Ovary (tissue), 9 donors: ENCODE measurements around the gene SIGLEC6. TPM values are rescaled to one million over a fixed set of nuclear protein-coding genes. Genes with fewer than 3 reads are reported as not detected.

ENCODE experiments used
- DNase-seq, 5 donors: peaks; one replicate each; pipeline ENCODE4 v3.0.0-alpha.2; 2019 to 2020
- H3K27ac ChIP-seq, 2 donors: fragments of 200-600 bp; one replicate each; pipeline versions ENCODE4 v1.5.1 to v1.8.0; 2019 to 2022
- H3K27me3 ChIP-seq: fragments of 200-600 bp; one replicate; pipeline ENCODE4 v1.8.0; 2022
- H3K36me3 ChIP-seq: fragments of 200-600 bp; sonication (generic); one replicate; pipeline ENCODE4 v1.5.1; 2019
- H3K4me1 ChIP-seq: one replicate; pipeline ENCODE4 v1.8.1; 2013; ENCODE audit warnings: mild to moderate bottlenecking, moderate library complexity; ENCODE audit not compliant: insufficient read depth
- H3K4me3 ChIP-seq: fragments of 200-600 bp; sonication (generic); one replicate; pipeline ENCODE4 v1.5.1; 2017
- H3K9me3 ChIP-seq, 2 donors: fragments of 200-600 bp in 1 of 2; sonication (generic) in 1 of 2; one replicate each; pipeline versions ENCODE4 v1.5.1 to v1.8.1; 2013 to 2019; ENCODE audit warnings: mild to moderate bottlenecking in 1 of 2, moderate library complexity in 1 of 2
- EP300 ChIP-seq: sonication (generic); formaldehyde crosslinking; IDR thresholded peaks from one replicate; pipeline ENCODE4 v1.6.1; 2017; ENCODE audit warnings: antibody characterized with exemption
- POLR2A ChIP-seq: fragments of 450-650 bp; IDR thresholded peaks from one replicate; pipeline ENCODE4 v1.6.1; 2017; ENCODE audit warnings: antibody characterized with exemption, mild to moderate bottlenecking, moderate library complexity
- WGBS, 3 donors: extraction: QIAGEN DNeasy Blood & Tissue Kit in 1 of 3; methylation state at CpG; one replicate each; pipeline versions ENCODE4 v1.1.5 to v1.1.7; 2013 to 2017; 5-methylcytosine and 5-hydroxymethylcytosine counted together
- intact Hi-C, 4 donors: fragments of 100-400 bp; cut with DNase I; formaldehyde crosslinking; loops; one replicate each; pipeline versions ENCODE4 v1.11.0 to v1.15.1; 2022 to 2023
- polyA plus RNA-seq, 2 donors: library from polyadenylated mRNA; stranded (reverse); fragments of 200-250 nt in 1 of 2; fragments of 350-450 nt in 1 of 2; fragmentation: Illumina TruSeq in 1 of 2; extraction: RNeasy Lipid Tissue Mini Kit (QIAGEN cat#74804) in 1 of 2; gene quantifications; one replicate each; pipeline ENCODE4 v1.2.3, GENCODE V29; 2013 to 2014
- total RNA-seq, 7 donors: library from RNA; depleted of rRNA in 2 of 7; stranded (reverse); fragments of >200 nt in 2 of 7; fragmentation: NEBNext Ultra II Directional in 3 of 7; extraction: Animal tissue kit (Norgen Biotek cat#: 25700) in 3 of 7; gene quantifications; one replicate each; pipeline versions ENCODE4 v1.1.0 to v1.2.4, GENCODE V29; 2016 to 2023
- TF ChIP-seq, protein P1 (sequence below), 3 donors: fragments of 450-650 bp in 2 of 3; fragments of 200-600 bp in 1 of 3; IDR thresholded peaks; one replicate each; pipeline versions ENCODE4 v1.5.1 to v1.8.0; 2016 to 2022; ENCODE audit warnings: antibody characterized with exemption in 3 of 3, mild to moderate bottlenecking in 1 of 3
- donor health status: DM: no; HTN: no; CAD: no; lungs with moderate emphysema.
- donor health status: DM: no; HTN: no; CAD: no.
- donor health status: Bipolar disorder and iron deficiency.
- donor health status: DM: yes; HTN: yes; CAD: no.
- donor health status: DM: no; HTN: no; CAD: no.
- donor health status: DM: yes; HTN: yes; CAD: no.

The SIGLEC6 gene
- total and polyA plus RNA-seq, 9 donors: 0.19 to 0.67 (median 0.42) TPM; not detected in 5

DNA sequence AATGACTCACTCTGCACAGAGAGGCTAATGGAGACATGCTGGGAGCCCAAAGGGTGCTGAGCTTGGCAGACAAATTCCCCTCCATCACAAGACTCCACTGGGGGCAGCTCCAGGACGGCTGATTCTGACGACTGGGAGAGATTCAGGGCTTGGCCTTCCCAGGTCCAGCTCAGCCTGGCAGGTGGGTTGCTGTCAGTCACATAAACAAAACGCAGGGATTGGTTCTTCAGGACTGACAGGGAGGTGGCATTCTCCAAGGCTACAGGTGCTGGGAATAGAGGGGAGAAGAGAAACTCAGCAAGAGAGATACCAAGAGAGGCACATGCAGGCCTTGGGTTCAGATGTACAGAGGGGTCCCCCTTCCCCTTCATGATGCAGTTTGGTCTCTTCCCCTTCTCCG, 28.9 kb upstream of the SIGLEC6 start:
- DNase-seq: no peak
- no peaks in the 10 kb centered on the region for H3K9me3 ChIP-seq
- intact Hi-C loops: no loop called here
- H3K4me3 ChIP-seq: no peak overlapping the region
- 19 to 21% (median 21%) methylated on average over 4 of the region's 4 CpGs for WGBS, 3 donors
- no peaks in the 10 kb centered on the region for H3K27me3 ChIP-seq
- no peak overlapping the region for H3K27ac ChIP-seq
- H3K4me1 ChIP-seq: no peaks in the 10 kb centered on the region
- TF ChIP-seq EP300 (no peak), POLR2A (no peak)
- TF ChIP-seq, protein P1, sequence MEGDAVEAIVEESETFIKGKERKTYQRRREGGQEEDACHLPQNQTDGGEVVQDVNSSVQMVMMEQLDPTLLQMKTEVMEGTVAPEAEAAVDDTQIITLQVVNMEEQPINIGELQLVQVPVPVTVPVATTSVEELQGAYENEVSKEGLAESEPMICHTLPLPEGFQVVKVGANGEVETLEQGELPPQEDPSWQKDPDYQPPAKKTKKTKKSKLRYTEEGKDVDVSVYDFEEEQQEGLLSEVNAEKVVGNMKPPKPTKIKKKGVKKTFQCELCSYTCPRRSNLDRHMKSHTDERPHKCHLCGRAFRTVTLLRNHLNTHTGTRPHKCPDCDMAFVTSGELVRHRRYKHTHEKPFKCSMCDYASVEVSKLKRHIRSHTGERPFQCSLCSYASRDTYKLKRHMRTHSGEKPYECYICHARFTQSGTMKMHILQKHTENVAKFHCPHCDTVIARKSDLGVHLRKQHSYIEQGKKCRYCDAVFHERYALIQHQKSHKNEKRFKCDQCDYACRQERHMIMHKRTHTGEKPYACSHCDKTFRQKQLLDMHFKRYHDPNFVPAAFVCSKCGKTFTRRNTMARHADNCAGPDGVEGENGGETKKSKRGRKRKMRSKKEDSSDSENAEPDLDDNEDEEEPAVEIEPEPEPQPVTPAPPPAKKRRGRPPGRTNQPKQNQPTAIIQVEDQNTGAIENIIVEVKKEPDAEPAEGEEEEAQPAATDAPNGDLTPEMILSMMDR (IDR thresholded peaks at IDR 0.05): no peak
- H3K36me3 ChIP-seq: no peaks in the 10 kb centered on the region

DNA sequence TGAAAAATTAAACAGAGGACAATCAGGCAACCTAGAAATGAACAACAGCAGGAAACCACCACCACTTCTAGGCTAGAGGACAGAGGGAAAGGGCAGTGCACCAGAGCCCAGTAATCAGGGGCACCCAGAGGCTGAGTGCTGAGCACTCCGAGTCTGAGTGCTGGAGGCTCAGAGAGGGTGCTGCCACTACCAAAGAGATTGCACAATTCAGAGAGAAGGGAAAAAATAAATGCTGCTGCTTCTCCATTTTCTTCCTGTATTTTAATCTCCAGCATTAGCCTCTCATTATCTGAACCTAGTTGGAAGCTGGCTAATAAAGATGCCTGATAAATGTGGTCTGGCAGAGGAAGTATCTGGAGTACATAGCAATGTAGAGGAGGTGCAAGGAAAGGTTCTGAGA, 27.8 kb upstream of the SIGLEC6 start:
- no peaks in the 10 kb centered on the region for H3K27me3 ChIP-seq
- no peaks in the 10 kb centered on the region for H3K4me1 ChIP-seq
- intact Hi-C loops: no loop called here
- H3K27ac ChIP-seq: no peak overlapping the region
- no peaks in the 10 kb centered on the region for H3K36me3 ChIP-seq
- H3K4me3 ChIP-seq: no peak overlapping the region
- no peaks in the 10 kb centered on the region for H3K9me3 ChIP-seq
- TF ChIP-seq EP300 (no peak), POLR2A (no peak)
- TF ChIP-seq, protein P1 (IDR thresholded peaks at IDR 0.05): no peak
- no peak for DNase-seq
- 57 to 73% (median 68%) methylated on average over 1 of the region's 1 CpG for WGBS, 3 donors

DNA sequence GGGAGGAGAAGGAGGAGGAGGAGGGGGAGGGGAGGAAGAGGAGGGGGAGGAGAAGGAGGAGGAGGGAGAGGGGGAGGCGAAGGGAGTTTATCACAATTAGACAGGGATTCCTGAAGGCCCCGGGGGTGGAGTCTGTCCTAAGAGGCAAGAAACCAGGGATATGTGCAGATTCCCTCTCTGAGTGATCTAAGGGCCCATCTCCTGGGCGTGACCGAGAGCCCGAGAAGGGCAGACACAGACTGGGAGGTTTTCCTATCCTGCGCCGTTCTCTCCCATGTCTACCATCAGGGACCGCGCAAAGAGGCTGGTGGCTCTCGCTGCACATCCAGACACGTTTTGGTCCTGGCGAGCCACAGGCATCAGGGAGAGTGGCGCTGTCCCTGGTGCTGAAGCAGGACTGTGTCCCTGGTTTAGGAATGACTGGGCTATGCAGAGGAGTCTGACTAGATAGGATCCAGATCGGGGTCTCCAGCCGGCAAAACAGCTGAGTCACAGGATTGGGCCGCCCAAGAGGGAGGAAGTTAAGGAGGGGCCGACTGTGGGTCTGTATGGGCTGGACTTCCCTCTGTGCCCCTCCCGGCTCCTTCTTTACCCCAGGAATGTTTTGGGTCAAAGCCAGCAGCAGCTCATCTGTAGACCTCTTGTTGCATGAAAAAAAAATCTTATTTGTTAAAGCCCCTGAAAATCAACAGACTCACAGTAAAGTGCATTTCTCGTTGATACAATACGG, 21.7 kb upstream of the SIGLEC6 start:
- H3K27ac ChIP-seq: no peak overlapping the region
- WGBS, 3 donors: 7% methylated on average over 19 to 20 of the region's 20 CpGs
- intact Hi-C loops: no loop called here
- H3K36me3 ChIP-seq: no peaks in the 10 kb centered on the region
- TF ChIP-seq, protein P1 (IDR thresholded peaks at IDR 0.05): no peak
- no peak for TF ChIP-seq EP300
- no peak for TF ChIP-seq POLR2A
- no peaks in the 10 kb centered on the region for H3K9me3 ChIP-seq
- H3K4me3 ChIP-seq: no peak overlapping the region
- no peaks in the 10 kb centered on the region for H3K27me3 ChIP-seq
- H3K4me1 ChIP-seq: no peaks in the 10 kb centered on the region
- DNase-seq: peak; percentile 31 to 70 (median 63)

DNA sequence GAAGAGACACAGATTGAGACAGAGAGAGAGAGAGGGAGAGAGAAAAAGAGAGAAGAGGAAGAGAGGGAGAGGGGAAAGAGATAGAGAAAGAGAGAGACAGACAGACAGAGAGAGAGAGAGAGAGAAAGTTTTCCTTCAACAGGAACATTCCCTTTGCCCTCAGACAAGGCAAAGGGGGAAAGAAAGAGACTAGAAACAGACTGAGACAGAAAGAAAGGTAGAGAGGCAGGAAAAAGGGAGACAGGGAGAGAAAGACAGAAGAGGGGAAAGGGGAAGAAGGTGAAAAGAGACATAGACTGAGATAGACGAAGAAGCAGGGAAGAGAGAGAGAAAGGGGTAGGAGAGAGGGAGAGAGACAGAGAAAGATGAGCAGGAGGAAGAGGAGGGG, 21.1 kb upstream of the SIGLEC6 start:
- intact Hi-C loops: no loop called here
- no peaks in the 10 kb centered on the region for H3K4me1 ChIP-seq
- H3K27ac ChIP-seq: no peak overlapping the region
- no peaks in the 10 kb centered on the region for H3K27me3 ChIP-seq
- 5 to 19% (median 9%) methylated on average over 1 of the region's 1 CpG for WGBS, 3 donors
- no peaks in the 10 kb centered on the region for H3K36me3 ChIP-seq
- TF ChIP-seq POLR2A: no peak
- no peak for TF ChIP-seq EP300
- TF ChIP-seq, protein P1 (IDR thresholded peaks at IDR 0.05): no peak
- H3K4me3 ChIP-seq: no peak overlapping the region
- no peaks in the 10 kb centered on the region for H3K9me3 ChIP-seq
- no peak for DNase-seq
